Measurements from ENCODE around the gene ARHGEF2.
A peak's percentile ranks its signal among the peaks of the same experiment; 100 is the strongest.
"Not testable (repeated sequence)": the region's sequence is repeated elsewhere in the genome, so short reads cannot be mapped to it uniquely, and the experiment has no call there.

Gene ARHGEF2

GRCh38 chr1:155942578-155943141 is 35.7 kb downstream of the ARHGEF2 start:
- no peak for DNase-seq (ENCODE audit: low read depth in 2 of 2)

- no peak for DNase-seq (ENCODE audit: low read depth in 2 of 2)
Observed at GRCh38 chr1:155941845-155942531, 36.4 kb downstream of the ARHGEF2 start.

- no peak for DNase-seq (ENCODE audit: low read depth in 2 of 2)
Observed at GRCh38 chr1:155940993-155941844, 37.1 kb downstream of the ARHGEF2 start, which contains the start of gene RXFP4. RXFP4 (plus strand) TSS chr1:155941638; CDS start chr1:155941710, 72 bp downstream.

- DNase-seq (ENCODE audit: low read depth in 2 of 2): no peak
Observed at GRCh38 chr1:155940482-155940992, 37.8 kb downstream of the ARHGEF2 start.

- DNase-seq (ENCODE audit: low read depth in 2 of 2): no peak
Observed at GRCh38 chr1:155938220-155938627, 40.1 kb downstream of the ARHGEF2 start.

GRCh38 chr1:155934936-155935590 is 43.3 kb downstream of the ARHGEF2 start:
- no peak for DNase-seq (ENCODE audit: low read depth in 2 of 2)

- peak; percentile 65 to 85 for DNase-seq (ENCODE audit: low read depth in 2 of 2)
Observed at GRCh38 chr1:155934097-155934935, 44.0 kb downstream of the ARHGEF2 start, which contains the start of gene KHDC4. KHDC4 (minus strand) TSS chr1:155934413; CDS start chr1:155934373, 40 bp downstream.

GRCh38 chr1:155933591-155934096 is 44.7 kb downstream of the ARHGEF2 start:
- DNase-seq (ENCODE audit: low read depth in 2 of 2): no peak

- DNase-seq (ENCODE audit: low read depth in 2 of 2): no peak
Observed at GRCh38 chr1:155932487-155932886, 45.9 kb downstream of the ARHGEF2 start.

- DNase-seq (ENCODE audit: low read depth in 2 of 2): no peak
Observed at GRCh38 chr1:155932081-155932480, 46.3 kb downstream of the ARHGEF2 start.

GRCh38 chr1:155931332-155932038 is 46.9 kb downstream of the ARHGEF2 start:
- no peak for DNase-seq (ENCODE audit: low read depth in 2 of 2)

GRCh38 chr1:155930725-155931124 is 47.6 kb downstream of the ARHGEF2 start:
- DNase-seq (ENCODE audit: low read depth in 2 of 2): not testable (repeated sequence)

- DNase-seq (ENCODE audit: low read depth in 2 of 2): no peak
Observed at GRCh38 chr1:155929057-155929456, 49.3 kb downstream of the ARHGEF2 start.

- DNase-seq (ENCODE audit: low read depth in 2 of 2): no peak
Observed at GRCh38 chr1:155925506-155925905, 52.8 kb downstream of the ARHGEF2 start.

- DNase-seq (ENCODE audit: low read depth in 2 of 2): no peak
Observed at GRCh38 chr1:155920717-155921116, 57.6 kb downstream of the ARHGEF2 start.

- no peak for DNase-seq (ENCODE audit: low read depth in 2 of 2)
Observed at GRCh38 chr1:155919801-155920200, 58.5 kb downstream of the ARHGEF2 start.

GRCh38 chr1:155918660-155919059 is 59.7 kb downstream of the ARHGEF2 start:
- no peak for DNase-seq (ENCODE audit: low read depth in 2 of 2)

- no peak for DNase-seq (ENCODE audit: low read depth in 2 of 2)
Observed at GRCh38 chr1:155913969-155914757, 64.2 kb downstream of the ARHGEF2 start.

GRCh38 chr1:155912056-155912536 is 66.3 kb downstream of the ARHGEF2 start:
- no peak for DNase-seq (ENCODE audit: low read depth in 2 of 2)

Measured in stimulated activated CD4-positive, alpha-beta T cell treated with anti-CD3 and anti-CD28 coated beads, Interleukin-1b, Interleukin-23, amount 100 ng/mL, for 1 hour (primary cell).